Activated T-helper 1 cell treated with anti-CD3 and anti-CD28 coated beads, Interleukin-12 subunit alpha, Interleukin-12 subunit beta, Interleukin-2, Interleukin-4 antibody, amounts not matched to agents 30 ng/mL and 10 ng/mL and 1 ng/mL, durations not matched to agents 14 hours and 24 hours and 36 hours (primary cell): Measurements from ENCODE around the gene CTIF. TPM values are rescaled to one million over a fixed set of nuclear protein-coding genes. Genes with fewer than 3 reads are reported as not detected.

Source experiments
- DNase-seq: peaks from one replicate; pipeline ENCODE4 v3.0.0; 2021; ENCODE audit warnings: low spot score
- H3K27ac Mint-ChIP-seq: one replicate; pipeline ENCODE4 v1.8.0; 2021; ENCODE audit warnings: mild to moderate bottlenecking, mixed read lengths
- H3K27me3 Mint-ChIP-seq: one replicate; pipeline ENCODE4 v1.8.0; 2022; ENCODE audit warnings: mild to moderate bottlenecking, moderate library complexity, mixed read lengths; ENCODE audit not compliant: insufficient read depth
- H3K36me3 Mint-ChIP-seq: one replicate; pipeline ENCODE4 v1.8.0; 2021; ENCODE audit warnings: low read depth, mixed read lengths
- H3K4me1 Mint-ChIP-seq: one replicate; pipeline ENCODE4 v1.8.0; 2021; ENCODE audit warnings: low read depth, mixed read lengths
- H3K4me3 Mint-ChIP-seq: one replicate; pipeline ENCODE4 v1.8.0; 2021; ENCODE audit warnings: mild to moderate bottlenecking, moderate library complexity, mixed read lengths
- H3K9me3 Mint-ChIP-seq: one replicate; pipeline ENCODE4 v1.8.0; 2021; ENCODE audit warnings: mixed read lengths
- intact Hi-C: fragments of 100-400 bp; cut with micrococcal nuclease; formaldehyde crosslinking; loops from one replicate; pipeline ENCODE4 v1.15.1; 2024
- total RNA-seq: library from RNA; stranded (reverse); gene quantifications from 2 replicates; pipeline ENCODE4 v1.2.3, GENCODE V29; 2022

CTIF gene
- total RNA-seq, 1 donor from 2014 or later, result 7.2 TPM

DNA sequence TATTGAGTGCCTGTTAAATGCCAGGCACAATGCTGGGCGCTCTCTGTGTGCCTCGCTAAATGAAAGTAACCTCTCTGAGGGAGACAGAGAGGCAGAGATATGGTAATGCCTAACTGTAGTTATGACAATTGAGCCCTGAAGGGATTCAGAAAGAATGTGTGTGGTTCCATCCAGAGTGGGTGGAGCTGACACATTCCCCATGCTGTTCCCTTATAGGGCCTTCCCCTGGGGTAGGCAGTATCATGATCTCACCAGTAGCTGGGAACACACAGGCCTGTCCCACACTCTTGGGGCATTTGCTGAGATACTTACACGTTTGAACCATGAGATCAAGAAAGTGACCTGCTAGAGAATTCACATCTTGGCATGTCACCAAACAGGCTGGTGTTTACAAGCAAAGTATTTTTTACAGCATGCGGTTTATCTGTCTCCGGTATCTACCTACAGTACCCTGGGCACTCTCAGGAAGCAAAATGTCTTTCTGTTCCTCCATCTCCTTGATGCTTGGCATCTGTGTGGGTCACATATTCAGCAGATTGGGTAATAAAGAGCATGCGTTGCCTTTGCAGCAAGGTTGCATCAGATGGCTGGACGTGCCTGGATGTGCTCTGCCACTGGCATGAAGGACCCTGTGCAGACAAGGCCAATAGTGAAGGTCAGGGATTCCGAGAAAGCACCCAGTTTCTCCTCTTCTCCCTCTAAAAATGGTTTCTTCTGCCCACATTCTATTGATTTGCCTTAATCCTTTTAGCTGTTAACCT, 9.4 kb downstream of the CTIF start:
- intact Hi-C loops, result loop anchor here (10.0 kb wide), 1 partner anchor 627 kb away; no protein-coding TSS in a partner anchor
- DNase-seq, result no peak

DNA sequence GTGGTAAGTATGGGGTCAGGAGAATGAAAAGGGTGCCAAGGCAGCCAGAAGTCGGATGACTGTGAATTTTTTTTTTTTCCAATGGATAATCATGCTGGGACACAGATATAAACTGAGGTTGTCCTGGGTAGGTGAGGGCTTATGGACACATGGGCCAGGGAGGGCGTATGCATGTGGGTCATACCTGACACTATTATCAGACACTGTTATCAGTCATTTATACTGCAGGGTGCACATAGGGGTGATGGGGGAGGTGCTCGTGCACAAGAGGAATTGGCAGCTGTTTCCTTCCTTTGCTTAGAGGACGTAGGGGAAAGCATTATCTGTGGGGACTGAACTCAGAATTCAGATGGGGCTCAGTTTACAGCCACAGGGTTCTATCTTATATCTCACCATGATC, 10.1 kb downstream of the CTIF start:
- Mint-ChIP-seq H3K4me1 (peaks cover 2% of the 10 kb centered on the region), H3K4me3 (no peak overlapping the region), H3K27me3 (peaks cover 15% of the 10 kb centered on the region), H3K36me3 (no peaks in the 10 kb centered on the region), H3K27ac (no peak overlapping the region), H3K9me3 (no peaks in the 10 kb centered on the region)
- DNase-seq, result no peak
- intact Hi-C loops, result loop anchor here (10.0 kb wide), 1 partner anchor 626 kb away; no protein-coding TSS in a partner anchor

More for the DNA sequence above, 9.4 kb downstream of the CTIF start:
- H3K36me3 Mint-ChIP-seq, result peaks cover 2% of the 10 kb centered on the region
- H3K9me3 Mint-ChIP-seq, result no peaks in the 10 kb centered on the region
- peaks cover 23% of the 10 kb centered on the region for H3K27me3 Mint-ChIP-seq
- H3K27ac Mint-ChIP-seq, result no peak overlapping the region
- H3K4me1 Mint-ChIP-seq, result peaks cover 9% of the 10 kb centered on the region
- H3K4me3 Mint-ChIP-seq, result no peak overlapping the region

DNA sequence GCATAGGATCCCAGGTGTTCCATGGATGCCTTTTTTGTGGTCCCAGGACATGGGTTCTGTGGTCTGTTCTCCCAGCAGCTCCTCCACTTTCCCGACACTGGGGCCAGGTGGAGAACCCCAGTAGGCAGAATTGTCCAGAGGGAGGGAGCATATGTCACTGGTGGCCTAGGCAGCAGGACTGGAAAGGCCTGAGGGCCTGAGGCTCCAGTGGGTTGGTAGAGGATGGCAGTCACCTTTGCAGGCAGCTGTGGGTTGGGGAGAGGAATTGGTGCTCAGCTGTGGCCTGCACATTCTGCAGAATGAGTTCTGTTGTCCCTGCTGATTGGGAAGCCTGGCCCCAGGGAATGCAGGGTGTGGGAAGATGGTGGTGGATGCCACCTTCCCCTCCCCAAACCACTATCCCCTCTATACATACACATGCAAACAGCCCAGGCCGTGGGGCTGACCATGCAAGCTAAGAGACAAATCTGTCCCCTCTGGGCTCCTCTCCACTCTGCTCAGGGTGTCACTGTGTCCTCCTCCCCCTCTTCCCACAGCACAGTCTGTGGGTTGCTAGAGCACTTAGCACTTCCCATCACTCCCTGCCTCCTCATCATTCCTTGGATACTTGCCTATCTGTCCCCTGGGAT, 11.4 kb downstream of the CTIF start:
- no peak for DNase-seq
- Mint-ChIP-seq H3K27ac (no peak overlapping the region), H3K27me3 (peaks cover 8% of the 10 kb centered on the region), H3K4me3 (no peak overlapping the region), H3K9me3 (no peaks in the 10 kb centered on the region), H3K4me1 (no peaks in the 10 kb centered on the region), H3K36me3 (no peaks in the 10 kb centered on the region)
- intact Hi-C loops, result no loop called here

DNA sequence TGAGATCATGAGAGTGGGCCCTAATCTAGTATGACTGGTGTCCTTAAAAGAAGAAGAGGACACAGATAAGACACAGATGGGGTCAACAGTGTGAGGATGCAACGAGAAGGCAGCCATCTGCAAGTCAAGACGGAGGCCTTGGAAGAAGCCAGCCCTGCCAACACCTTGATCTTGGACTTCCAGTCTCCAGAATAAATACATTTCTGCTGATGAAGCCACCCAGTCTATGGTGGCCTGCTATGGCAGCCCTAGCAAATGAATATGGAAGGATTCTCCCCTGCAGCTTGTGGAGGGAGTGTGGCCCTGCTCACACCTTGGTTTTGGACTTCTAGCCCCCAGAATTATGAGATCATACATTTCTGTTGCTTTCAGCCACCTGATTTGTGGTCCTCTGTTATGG, 12.3 kb downstream of the CTIF start:
- Mint-ChIP-seq H3K27ac (no peak overlapping the region), H3K4me3 (no peak overlapping the region), H3K27me3 (peaks cover 7% of the 10 kb centered on the region), H3K4me1 (no peaks in the 10 kb centered on the region), H3K36me3 (no peaks in the 10 kb centered on the region), H3K9me3 (no peaks in the 10 kb centered on the region)
- intact Hi-C loops, result no loop called here
- DNase-seq, result no peak

DNA sequence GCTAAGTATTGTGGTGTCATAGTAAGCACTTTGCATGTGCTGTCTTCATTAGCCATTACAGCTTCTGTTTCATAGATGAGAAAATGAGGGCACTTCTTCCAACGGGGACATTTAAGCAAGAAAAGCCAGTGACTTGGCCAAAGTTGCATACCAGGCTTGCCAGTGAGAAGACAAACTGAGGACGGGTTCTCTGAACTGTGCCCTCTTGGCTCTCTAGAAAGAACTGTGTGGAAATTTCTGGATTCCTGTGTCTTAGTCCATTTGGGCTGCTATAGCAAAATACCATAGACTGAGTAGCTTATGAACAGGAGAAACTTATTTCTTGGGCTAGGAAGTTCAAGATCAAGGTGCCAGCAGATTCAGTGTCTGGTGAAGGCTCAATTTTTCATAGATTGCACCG, 13.3 kb downstream of the CTIF start:
- intact Hi-C loops, result no loop called here
- H3K27me3 Mint-ChIP-seq, result no peaks in the 10 kb centered on the region

DNA sequence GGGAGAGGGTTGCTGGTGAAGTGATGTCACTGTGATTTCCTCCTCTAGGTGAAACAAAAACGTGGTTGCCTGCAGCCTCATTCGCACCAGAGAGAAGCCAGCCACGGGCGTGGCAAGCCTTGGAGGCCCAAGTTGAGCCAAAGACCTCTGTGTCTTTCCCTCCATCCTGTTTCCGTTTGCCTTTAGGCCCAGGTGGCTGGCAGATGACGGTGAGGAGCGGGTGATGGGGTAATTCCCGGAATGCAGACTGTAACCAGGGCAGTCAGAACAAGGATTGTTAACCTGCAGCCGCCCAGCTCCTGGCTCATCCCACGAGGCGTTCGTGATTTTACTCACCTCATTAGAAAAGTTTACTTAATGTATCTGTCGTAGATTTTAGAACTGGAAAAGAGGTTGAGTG, 14.4 kb downstream of the CTIF start:
- no peaks in the 10 kb centered on the region for H3K4me1 Mint-ChIP-seq
- H3K27me3 Mint-ChIP-seq, result peaks cover 6% of the 10 kb centered on the region
- no peak overlapping the region for H3K27ac Mint-ChIP-seq
- H3K9me3 Mint-ChIP-seq, result no peaks in the 10 kb centered on the region
- DNase-seq, result no peak
- H3K36me3 Mint-ChIP-seq, result no peaks in the 10 kb centered on the region
- H3K4me3 Mint-ChIP-seq, result no peak overlapping the region
- intact Hi-C loops, result no loop called here

More for the DNA sequence above, 13.3 kb downstream of the CTIF start:
- Mint-ChIP-seq H3K27ac (no peak overlapping the region), H3K9me3 (no peaks in the 10 kb centered on the region), H3K36me3 (no peaks in the 10 kb centered on the region), H3K4me3 (no peak overlapping the region), H3K4me1 (no peaks in the 10 kb centered on the region)
- no peak for DNase-seq

DNA sequence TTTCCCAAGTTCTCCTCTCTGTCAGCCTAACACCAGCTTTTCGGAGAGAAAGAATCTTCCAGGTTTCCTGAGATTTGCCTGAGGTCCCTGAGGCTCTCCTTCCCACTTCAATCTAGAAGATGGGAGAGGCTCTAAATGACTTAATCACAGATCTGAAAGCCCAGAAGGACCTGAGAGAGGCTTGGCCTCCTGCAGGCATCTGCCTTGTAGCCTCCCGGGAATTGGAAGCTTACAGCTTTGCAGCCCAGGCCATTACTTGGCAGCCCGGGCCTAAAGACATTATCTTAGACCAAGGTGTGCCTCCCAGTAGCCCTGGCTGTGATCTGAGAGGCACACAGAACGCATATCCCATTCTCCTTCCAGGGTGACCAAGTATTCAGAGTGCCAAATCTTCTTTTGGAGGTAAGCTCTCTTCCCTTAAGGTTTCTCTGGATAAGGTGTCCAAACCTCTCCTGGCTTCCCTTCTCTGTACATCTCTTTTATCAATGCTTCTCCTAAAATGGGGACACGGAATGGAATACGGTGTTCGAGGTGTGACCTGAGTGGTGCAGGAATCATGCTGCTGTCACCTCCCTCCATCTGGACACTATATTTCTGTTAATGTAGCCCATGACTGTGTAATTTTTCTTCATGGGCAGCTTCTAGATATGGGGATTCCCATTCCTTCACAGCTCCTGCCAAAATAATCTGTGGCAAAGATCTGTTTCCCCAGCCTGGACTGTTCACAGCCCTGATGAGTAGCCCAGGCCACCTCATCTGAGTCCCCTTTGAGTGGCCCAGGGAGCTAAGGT, 16.0 kb downstream of the CTIF start:
- peaks cover 14% of the 10 kb centered on the region for H3K27me3 Mint-ChIP-seq
- no peak overlapping the region for H3K27ac Mint-ChIP-seq
- H3K4me3 Mint-ChIP-seq, result no peak overlapping the region
- DNase-seq, result no peak
- intact Hi-C loops, result no loop called here
- no peaks in the 10 kb centered on the region for H3K4me1 Mint-ChIP-seq
- no peaks in the 10 kb centered on the region for H3K9me3 Mint-ChIP-seq
- no peaks in the 10 kb centered on the region for H3K36me3 Mint-ChIP-seq

DNA sequence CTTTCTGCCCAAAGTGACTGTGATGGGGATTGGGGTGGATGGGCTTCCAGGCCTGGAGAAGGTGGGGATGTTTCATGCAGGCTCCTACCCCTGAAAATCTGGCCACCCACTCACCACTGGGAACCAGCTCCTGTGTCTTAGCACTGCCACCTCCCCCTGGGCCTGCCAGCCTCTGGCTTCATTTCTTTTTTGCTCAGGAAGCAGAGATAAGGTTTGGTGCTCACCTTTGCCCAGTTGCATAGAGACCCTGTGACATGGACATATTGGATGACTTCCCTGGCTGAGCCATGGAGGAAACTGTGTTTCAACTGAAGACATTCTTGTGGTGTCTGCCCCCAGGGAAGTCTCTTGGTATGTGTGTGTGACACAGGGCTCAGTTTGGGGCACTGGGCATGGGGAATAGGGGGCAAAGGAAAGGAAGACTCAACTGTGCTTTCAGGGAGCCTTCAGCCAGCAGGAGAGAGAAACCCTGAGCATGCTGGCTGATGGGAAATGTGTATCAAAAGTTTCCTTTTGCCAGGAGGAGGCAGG, 16.7 kb downstream of the CTIF start:
- no peak for DNase-seq
- Mint-ChIP-seq H3K4me3 (no peak overlapping the region), H3K27ac (no peak overlapping the region), H3K4me1 (no peaks in the 10 kb centered on the region), H3K27me3 (peaks cover 14% of the 10 kb centered on the region), H3K9me3 (no peaks in the 10 kb centered on the region), H3K36me3 (no peaks in the 10 kb centered on the region)
- intact Hi-C loops, result no loop called here

DNA sequence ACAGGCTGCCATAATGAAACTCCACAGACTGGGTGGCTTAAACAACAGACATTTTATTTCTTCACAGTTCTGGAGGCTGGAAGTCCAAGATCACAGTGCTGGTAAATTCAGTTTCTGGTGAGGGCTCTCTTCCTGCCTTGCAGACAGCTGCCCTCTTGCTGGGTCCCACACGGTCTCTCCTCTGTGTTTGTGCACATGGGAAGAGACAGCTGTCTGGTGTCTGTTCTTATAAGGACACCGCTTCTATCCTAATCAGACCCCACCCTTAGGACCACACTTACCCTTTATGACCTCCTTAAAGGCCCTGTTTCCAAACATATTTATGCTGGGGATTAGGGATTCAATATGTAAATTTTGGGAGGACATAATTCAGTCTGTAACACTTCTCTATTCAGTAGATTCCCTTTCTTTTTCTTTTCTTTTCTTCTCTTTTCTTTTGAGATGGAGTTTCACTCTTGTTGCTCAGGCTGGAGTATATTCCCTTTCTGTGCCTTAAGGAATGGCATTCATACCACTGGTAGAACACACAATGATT, 18.9 kb downstream of the CTIF start:
- H3K4me1 Mint-ChIP-seq, result no peaks in the 10 kb centered on the region
- H3K36me3 Mint-ChIP-seq, result no peaks in the 10 kb centered on the region
- no peak for DNase-seq
- no peak overlapping the region for H3K4me3 Mint-ChIP-seq
- H3K9me3 Mint-ChIP-seq, result no peaks in the 10 kb centered on the region
- no peak overlapping the region for H3K27ac Mint-ChIP-seq
- intact Hi-C loops, result no loop called here
- peaks cover 19% of the 10 kb centered on the region for H3K27me3 Mint-ChIP-seq

DNA sequence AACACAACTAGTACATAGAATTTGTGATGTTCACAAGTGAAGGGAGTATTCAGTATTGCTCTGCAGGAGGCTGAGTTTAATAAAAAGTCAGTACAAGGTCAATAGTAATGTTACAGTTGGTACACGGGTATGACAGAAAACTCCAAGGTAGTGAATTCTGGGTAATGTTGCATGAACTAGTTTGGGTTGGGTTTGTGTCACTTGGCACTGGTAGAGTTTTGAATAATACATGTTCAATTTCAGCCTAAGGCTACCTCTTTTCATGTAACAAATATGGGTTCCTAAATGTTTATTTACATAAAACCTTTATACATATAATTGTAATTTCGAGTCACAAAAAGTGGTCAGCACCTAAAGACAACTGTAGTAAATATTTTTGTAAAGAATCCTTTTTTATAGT, 19.4 kb downstream of the CTIF start:
- Mint-ChIP-seq H3K4me1 (peaks cover 2% of the 10 kb centered on the region), H3K9me3 (no peaks in the 10 kb centered on the region), H3K36me3 (no peaks in the 10 kb centered on the region), H3K27ac (no peak overlapping the region), H3K27me3 (peaks cover 19% of the 10 kb centered on the region), H3K4me3 (no peak overlapping the region)
- intact Hi-C loops, result no loop called here
- DNase-seq, result no peak

DNA sequence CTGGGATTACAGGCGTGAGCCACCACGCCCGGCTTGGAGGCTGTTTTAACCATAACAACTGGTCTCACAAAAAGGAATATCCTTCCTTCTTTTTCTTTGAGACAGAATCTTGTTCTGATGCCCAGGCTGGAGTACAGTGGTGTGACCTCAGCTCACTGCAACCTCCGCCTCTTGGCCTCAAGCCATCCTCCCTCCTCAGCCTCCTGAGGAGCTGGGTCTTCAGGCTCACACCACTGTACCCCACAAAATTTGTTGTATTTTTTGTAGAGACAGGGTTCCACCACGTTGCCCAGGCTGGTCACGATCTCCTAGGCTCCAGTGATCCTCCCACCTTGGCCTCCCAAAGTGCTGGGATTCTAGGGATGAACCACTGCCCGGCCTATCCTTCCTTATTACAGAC, 21.7 kb downstream of the CTIF start:
- DNase-seq, result no peak
- no peak overlapping the region for H3K4me3 Mint-ChIP-seq

GRCh38 chr18:48562075-48562474, 23.2 kb downstream of the CTIF start:
- H3K4me1 Mint-ChIP-seq, result peaks cover 10% of the 10 kb centered on the region
- H3K36me3 Mint-ChIP-seq, result no peaks in the 10 kb centered on the region
- H3K9me3 Mint-ChIP-seq, result no peaks in the 10 kb centered on the region
- no peak overlapping the region for H3K4me3 Mint-ChIP-seq
- H3K27ac Mint-ChIP-seq, result no peak overlapping the region
- intact Hi-C loops, result no loop called here
- no peak for DNase-seq
- H3K27me3 Mint-ChIP-seq, result peaks cover 19% of the 10 kb centered on the region

More for the DNA sequence above, 21.7 kb downstream of the CTIF start:
- Mint-ChIP-seq H3K9me3 (no peaks in the 10 kb centered on the region), H3K36me3 (no peaks in the 10 kb centered on the region), H3K4me1 (peaks cover 10% of the 10 kb centered on the region), H3K27ac (no peak overlapping the region), H3K27me3 (peaks cover 19% of the 10 kb centered on the region)
- intact Hi-C loops, result no loop called here
